Measurements from ENCODE around the gene PHACTR3. TPM values are rescaled to one million over a fixed set of nuclear protein-coding genes. Genes with fewer than 3 reads are reported as not detected.

PHACTR3 gene
- total RNA-seq, 1 experiment from 2014 or later, result not detected

DNA sequence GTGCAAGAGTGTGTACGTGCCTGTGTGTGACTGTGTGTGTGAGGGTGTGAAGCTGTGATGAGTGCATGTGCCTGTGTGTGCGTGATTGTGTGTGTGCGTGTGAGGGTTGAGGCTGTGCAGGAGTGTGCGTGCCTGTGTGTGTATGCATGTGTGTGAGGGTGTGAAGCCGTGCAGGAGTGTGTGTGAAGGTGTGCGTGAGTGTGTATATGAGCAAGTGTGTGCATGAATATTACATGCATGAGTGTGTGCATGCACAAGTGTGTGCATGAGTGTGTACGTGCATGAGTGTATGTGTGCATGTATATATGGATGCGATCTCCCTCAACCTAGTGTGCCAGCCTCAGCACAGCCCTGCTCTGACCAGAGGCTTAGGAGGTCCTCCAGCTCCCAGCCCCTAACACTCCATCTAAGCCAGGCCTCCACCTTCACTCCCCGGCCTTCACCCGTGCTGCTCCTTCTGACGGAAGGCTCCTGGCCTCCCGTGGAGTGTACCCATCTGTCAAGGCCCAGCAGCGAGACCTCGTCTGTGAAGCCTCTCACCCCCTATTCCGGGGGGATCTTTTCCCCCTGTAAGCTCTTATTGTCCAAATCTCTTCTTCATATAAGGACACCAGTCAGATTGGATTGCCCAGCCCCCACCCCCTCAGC lies 19.9 kb upstream of the PHACTR3 start:
- Histone ChIP-seq H3K79me1 (ENCODE audit: insufficient read depth, low read depth, low read length, poor library complexity, severe bottlenecking) (no peaks in the 10 kb centered on the region), H2AK5ac (ENCODE audit: insufficient read length, low read length) (no peak overlapping the region), H2BK5ac (ENCODE audit: insufficient read length, low read length) (peak overlapping the region; percentile 5), H3K4me1 (ENCODE audit: insufficient read depth, low read length) (no peaks in the 10 kb centered on the region), H2BK15ac (ENCODE audit: low read depth, low read length) (no peak overlapping the region), H3K56ac (ENCODE audit: insufficient read length, low read depth, low read length) (no peak overlapping the region), H3K27me3 (ENCODE audit: insufficient read depth, low read length) (no peaks in the 10 kb centered on the region; the same call in 1 of the 2 replicates), H3K18ac (ENCODE audit: insufficient read length, low read depth, low read length) (no peak overlapping the region), H3K23ac (ENCODE audit: insufficient read length, low read depth, low read length) (no peak overlapping the region), H2AFZ (ENCODE audit: low read length) (no peak overlapping the region), H3K9me3 (ENCODE audit: control insufficient read depth, low read depth, low read length) (no peaks in the 10 kb centered on the region), H3K9ac (ENCODE audit: extremely low read depth, insufficient read length, low read length) (no peak overlapping the region), H4K8ac (replicated peaks; ENCODE audit: insufficient read length, low read depth, low read length) (no peak overlapping the region), H4K91ac (ENCODE audit: insufficient read length, low read depth, low read length) (no peak overlapping the region), H3K27ac (ENCODE audit: insufficient read length, low read depth, low read length) (no peak overlapping the region), H4K20me1 (ENCODE audit: control insufficient read depth, insufficient read depth, insufficient read length) (no peaks in the 10 kb centered on the region), H3K79me2 (ENCODE audit: insufficient read depth, low read length) (no peaks in the 10 kb centered on the region), H3K23me2 (ENCODE audit: insufficient read length, low read depth, low read length, poor library complexity, severe bottlenecking) (no peaks in the 10 kb centered on the region), H2BK20ac (ENCODE audit: low read depth, low read length, poor library complexity, severe bottlenecking) (no peak overlapping the region), H3K4ac (ENCODE audit: low read depth, low read length) (no peak overlapping the region), H3K4me2 (ENCODE audit: insufficient read depth, insufficient read length, low read length) (no peak overlapping the region), H2BK12ac (ENCODE audit: insufficient read length, low read depth, low read length) (no peak overlapping the region), H3K14ac (ENCODE audit: insufficient read depth, low read length) (no peak overlapping the region; the same call in 1 of the 2 replicates), H3T11ph (ENCODE audit: low read length) (no peak overlapping the region), H4K5ac (ENCODE audit: insufficient read length, low read depth, low read length) (peak overlapping the region; percentile 1), H2BK120ac (ENCODE audit: low read depth, low read length, poor library complexity, severe bottlenecking) (no peak overlapping the region)
- Mint-ChIP-seq H3K9me3 (peaks cover 0 to 62% of the 10 kb centered on the region in 2 experiments; a peak in 2 of 5 replicates), H3K4me1 (no peaks in the 10 kb centered on the region), H3K27ac (no peak overlapping the region), H3K36me3 (ENCODE audit: insufficient read depth in 1 of 3, low read depth in 3 of 3) (no peaks in the 10 kb centered on the region), H3K27me3 (ENCODE audit: low read depth) (peaks cover 64% of the 10 kb centered on the region), H3K4me3 (no peak overlapping the region; a peak in 1 of 5 replicates)
- TF ChIP-seq, protein P1, sequence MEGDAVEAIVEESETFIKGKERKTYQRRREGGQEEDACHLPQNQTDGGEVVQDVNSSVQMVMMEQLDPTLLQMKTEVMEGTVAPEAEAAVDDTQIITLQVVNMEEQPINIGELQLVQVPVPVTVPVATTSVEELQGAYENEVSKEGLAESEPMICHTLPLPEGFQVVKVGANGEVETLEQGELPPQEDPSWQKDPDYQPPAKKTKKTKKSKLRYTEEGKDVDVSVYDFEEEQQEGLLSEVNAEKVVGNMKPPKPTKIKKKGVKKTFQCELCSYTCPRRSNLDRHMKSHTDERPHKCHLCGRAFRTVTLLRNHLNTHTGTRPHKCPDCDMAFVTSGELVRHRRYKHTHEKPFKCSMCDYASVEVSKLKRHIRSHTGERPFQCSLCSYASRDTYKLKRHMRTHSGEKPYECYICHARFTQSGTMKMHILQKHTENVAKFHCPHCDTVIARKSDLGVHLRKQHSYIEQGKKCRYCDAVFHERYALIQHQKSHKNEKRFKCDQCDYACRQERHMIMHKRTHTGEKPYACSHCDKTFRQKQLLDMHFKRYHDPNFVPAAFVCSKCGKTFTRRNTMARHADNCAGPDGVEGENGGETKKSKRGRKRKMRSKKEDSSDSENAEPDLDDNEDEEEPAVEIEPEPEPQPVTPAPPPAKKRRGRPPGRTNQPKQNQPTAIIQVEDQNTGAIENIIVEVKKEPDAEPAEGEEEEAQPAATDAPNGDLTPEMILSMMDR (conservative IDR thresholded peaks at IDR 0.05), result no peak
- no CpG with 5 or more reads among the region's 15 CpGs for WGBS (ENCODE audit: extremely low coverage, insufficient read length, low lambda C conversion rate)
- no peak for DNase-seq

All from H9 (cell line).